ENCODE data around the gene KRTAP10-10.

GRCh38 chr21:44658913-44659595 is 21.9 kb downstream of the KRTAP10-10 start:
- TF ChIP-seq CTCF (IDR thresholded peaks at IDR 0.05; ENCODE audit: insufficient read depth, low read length) (no peak), POLR2AphosphoS5 (IDR thresholded peaks at IDR 0.05; ENCODE audit: low read depth) (no peak), SPI1 (IDR thresholded peaks at IDR 0.05; ENCODE audit: borderline replicate concordance, low read depth) (no peak), GABPA (IDR thresholded peaks at IDR 0.05; ENCODE audit: low read depth) (no peak), REST (IDR thresholded peaks at IDR 0.05; ENCODE audit: insufficient replicate concordance, low read depth) (no peak)
